ENCODE data around the gene EFNB2. TPM values are rescaled to one million over a fixed set of nuclear protein-coding genes. Genes with fewer than 3 reads are reported as not detected.

Gene EFNB2
- polyA plus RNA-seq, 1 donor from 2014 or later, result 53.1 TPM

DNA sequence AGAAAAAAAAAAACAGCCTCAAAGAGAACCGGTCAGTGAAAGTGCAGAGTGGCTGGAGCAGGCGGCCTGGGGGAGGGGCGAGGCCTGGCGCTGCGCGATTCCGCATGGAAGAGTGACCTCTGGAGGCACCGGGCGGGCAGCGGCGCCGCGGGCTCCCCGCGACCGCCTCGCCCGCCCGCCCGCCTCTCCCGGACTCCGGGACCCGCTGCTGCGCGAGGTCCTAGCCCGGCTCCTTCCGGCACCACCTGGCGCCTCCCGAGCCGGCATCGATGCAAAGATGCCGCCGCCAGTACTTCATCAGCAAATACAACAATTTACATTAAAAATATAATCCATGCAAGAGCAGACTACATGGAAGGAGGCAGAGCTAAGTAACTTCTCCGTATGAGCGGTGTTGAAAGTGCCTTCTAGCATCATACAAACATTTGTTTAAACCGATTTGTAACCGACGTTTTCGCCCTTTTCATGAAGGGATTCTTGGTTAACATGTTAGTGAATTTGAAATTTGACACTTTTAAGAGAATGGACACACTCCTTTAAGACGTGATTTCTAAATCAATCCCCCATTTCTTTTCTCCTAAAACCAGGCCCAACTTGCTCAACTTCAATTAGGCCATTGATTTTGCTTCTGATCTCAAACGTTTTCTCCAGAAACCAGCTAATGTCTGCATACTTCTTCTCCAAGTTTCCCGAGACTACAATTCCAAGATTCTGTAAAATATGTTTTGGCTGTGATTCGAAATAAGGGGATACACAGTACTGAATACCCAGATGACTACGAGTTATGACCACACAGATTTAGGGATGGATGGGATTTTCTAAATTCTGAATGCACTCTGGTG lies 2.1 kb downstream of the EFNB2 start:
- Histone ChIP-seq H3K9ac (ENCODE audit: low read length) (peak overlapping the region; percentile 86), H3K4me3 (ENCODE audit: low read length) (peak overlapping the region; percentile 71), H3K4me2 (ENCODE audit: low read length) (peak overlapping the region; percentile 77), H3K27me3 (ENCODE audit: insufficient read depth, low read depth, low read length) (no peaks in the 10 kb centered on the region), H3K79me2 (replicated peaks; ENCODE audit: insufficient read depth, low read length) (peaks cover 65% of the 10 kb centered on the region), H4K20me1 (ENCODE audit: insufficient read depth) (peaks cover 10% of the 10 kb centered on the region), H3K27ac (ENCODE audit: low read length) (peak overlapping the region; percentile 82), H3F3A (ENCODE audit: insufficient read depth, low read length, poor library complexity, severe bottlenecking) (peaks cover 7% of the 10 kb centered on the region), H3K9me2 (ENCODE audit: insufficient read depth, low read length) (no peaks in the 10 kb centered on the region), H2AFZ (ENCODE audit: low read depth, low read length) (no peak overlapping the region), H3K9me3 (ENCODE audit: low read length) (no peaks in the 10 kb centered on the region), H3K36me3 (ENCODE audit: insufficient read depth, low read length) (no peaks in the 10 kb centered on the region)
- TF ChIP-seq CTCF (IDR thresholded peaks at IDR 0.05; ENCODE audit: poor library complexity, severe bottlenecking) (peak; percentile 70), EP300 (conservative IDR thresholded peaks at IDR 0.05; ENCODE audit: poor library complexity, severe bottlenecking) (peak; percentile 8), MXI1 (conservative IDR thresholded peaks at IDR 0.05; ENCODE audit: poor library complexity, severe bottlenecking) (peak; percentile 29), POLR2AphosphoS5 (IDR thresholded peaks at IDR 0.05) (peak; percentile 2), RAD21 (conservative IDR thresholded peaks at IDR 0.05) (peak; percentile 78), SMC3 (conservative IDR thresholded peaks at IDR 0.05; ENCODE audit: poor library complexity) (peak; percentile 72), TAF1 (IDR thresholded peaks at IDR 0.05; ENCODE audit: low read depth) (no peak)
- TF ChIP-seq, protein P1, sequence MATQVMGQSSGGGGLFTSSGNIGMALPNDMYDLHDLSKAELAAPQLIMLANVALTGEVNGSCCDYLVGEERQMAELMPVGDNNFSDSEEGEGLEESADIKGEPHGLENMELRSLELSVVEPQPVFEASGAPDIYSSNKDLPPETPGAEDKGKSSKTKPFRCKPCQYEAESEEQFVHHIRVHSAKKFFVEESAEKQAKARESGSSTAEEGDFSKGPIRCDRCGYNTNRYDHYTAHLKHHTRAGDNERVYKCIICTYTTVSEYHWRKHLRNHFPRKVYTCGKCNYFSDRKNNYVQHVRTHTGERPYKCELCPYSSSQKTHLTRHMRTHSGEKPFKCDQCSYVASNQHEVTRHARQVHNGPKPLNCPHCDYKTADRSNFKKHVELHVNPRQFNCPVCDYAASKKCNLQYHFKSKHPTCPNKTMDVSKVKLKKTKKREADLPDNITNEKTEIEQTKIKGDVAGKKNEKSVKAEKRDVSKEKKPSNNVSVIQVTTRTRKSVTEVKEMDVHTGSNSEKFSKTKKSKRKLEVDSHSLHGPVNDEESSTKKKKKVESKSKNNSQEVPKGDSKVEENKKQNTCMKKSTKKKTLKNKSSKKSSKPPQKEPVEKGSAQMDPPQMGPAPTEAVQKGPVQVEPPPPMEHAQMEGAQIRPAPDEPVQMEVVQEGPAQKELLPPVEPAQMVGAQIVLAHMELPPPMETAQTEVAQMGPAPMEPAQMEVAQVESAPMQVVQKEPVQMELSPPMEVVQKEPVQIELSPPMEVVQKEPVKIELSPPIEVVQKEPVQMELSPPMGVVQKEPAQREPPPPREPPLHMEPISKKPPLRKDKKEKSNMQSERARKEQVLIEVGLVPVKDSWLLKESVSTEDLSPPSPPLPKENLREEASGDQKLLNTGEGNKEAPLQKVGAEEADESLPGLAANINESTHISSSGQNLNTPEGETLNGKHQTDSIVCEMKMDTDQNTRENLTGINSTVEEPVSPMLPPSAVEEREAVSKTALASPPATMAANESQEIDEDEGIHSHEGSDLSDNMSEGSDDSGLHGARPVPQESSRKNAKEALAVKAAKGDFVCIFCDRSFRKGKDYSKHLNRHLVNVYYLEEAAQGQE (IDR thresholded peaks at IDR 0.05; ENCODE audit: borderline replicate concordance), result no peak

DNA sequence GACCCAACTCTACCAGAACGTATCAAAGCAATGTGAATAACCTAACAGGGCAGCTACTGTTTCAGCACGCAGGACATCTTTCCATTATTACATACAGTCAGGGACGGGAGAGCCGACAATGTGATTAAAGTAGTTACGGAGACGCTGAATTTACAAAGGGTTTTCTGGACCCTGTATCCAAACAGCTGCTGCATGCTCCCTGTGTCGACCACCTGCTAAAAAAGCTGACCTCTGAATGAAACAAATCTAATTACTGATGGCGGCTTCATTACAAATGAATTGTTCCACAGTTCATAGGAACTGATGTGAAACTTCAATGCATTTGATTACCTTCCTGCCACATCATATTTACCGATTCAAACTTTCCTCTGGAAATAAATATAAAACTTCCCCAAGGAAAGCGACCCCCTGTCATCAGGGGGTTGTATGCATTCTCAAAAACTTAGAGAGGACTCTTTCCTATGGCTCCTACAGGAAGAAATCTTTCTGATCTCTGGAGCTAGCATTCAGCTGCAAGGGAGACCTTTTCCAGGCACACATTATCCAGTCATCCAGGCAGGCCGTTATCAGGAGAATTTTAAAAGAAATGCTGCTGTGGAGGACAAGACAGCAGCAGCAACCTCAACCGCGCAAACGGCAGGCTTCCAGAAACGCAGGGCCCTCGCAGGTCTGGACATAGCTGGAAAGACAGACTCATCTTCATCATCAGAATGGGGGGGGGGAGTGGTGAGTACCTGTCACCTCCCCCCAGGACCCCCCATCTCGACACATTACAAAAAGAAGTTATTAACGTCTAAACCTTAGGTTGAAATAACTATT lies 3.1 kb downstream of the EFNB2 start:
- Histone ChIP-seq H3F3A (ENCODE audit: insufficient read depth, low read length, poor library complexity, severe bottlenecking) (peaks cover 7% of the 10 kb centered on the region), H2AFZ (ENCODE audit: low read depth, low read length) (no peak overlapping the region), H3K79me2 (replicated peaks; ENCODE audit: insufficient read depth, low read length) (peaks cover 75% of the 10 kb centered on the region), H3K27me3 (ENCODE audit: insufficient read depth, low read depth, low read length) (no peaks in the 10 kb centered on the region), H3K36me3 (ENCODE audit: insufficient read depth, low read length) (no peaks in the 10 kb centered on the region), H3K4me2 (ENCODE audit: low read length) (peak overlapping the region; percentile 77), H3K27ac (ENCODE audit: low read length) (peak overlapping the region; percentile 82), H3K9ac (ENCODE audit: low read length) (peak overlapping the region; percentile 86), H3K9me3 (ENCODE audit: low read length) (no peaks in the 10 kb centered on the region), H3K4me3 (ENCODE audit: low read length) (peak overlapping the region; percentile 71), H3K9me2 (ENCODE audit: insufficient read depth, low read length) (no peaks in the 10 kb centered on the region), H4K20me1 (ENCODE audit: insufficient read depth) (peaks cover 10% of the 10 kb centered on the region)
- TF ChIP-seq POLR2AphosphoS5 (IDR thresholded peaks at IDR 0.05), result peak; percentile 18
- TF ChIP-seq, protein P1 (IDR thresholded peaks at IDR 0.05; ENCODE audit: borderline replicate concordance), result no peak
- TF ChIP-seq SMC3 (conservative IDR thresholded peaks at IDR 0.05; ENCODE audit: poor library complexity), result no peak
- TF ChIP-seq EZH2 (IDR thresholded peaks at IDR 0.05; ENCODE audit: borderline replicate concordance, insufficient read depth, low read length, poor library complexity, severe bottlenecking), result no peak
- TF ChIP-seq RAD21 (conservative IDR thresholded peaks at IDR 0.05), result peak; percentile 7
- peak; percentile 33 for TF ChIP-seq MXI1 (conservative IDR thresholded peaks at IDR 0.05; ENCODE audit: poor library complexity, severe bottlenecking)
- TF ChIP-seq CTCF (IDR thresholded peaks at IDR 0.05; ENCODE audit: poor library complexity, severe bottlenecking), result no peak
- no peak for TF ChIP-seq EP300 (conservative IDR thresholded peaks at IDR 0.05; ENCODE audit: poor library complexity, severe bottlenecking)

Data from neural cell (in vitro differentiated cells).